NCI-H1417 (cell line): ENCODE measurements around the gene NOMO2.
"Not testable (repeated sequence)": the region's sequence is repeated elsewhere in the genome, so short reads cannot be mapped to it uniquely, and the experiment has no call there.

Source experiments
- DNase-seq, 3 experiments: peaks; one replicate each; lab custom pipeline; 2025; lab: John Stamatoyannopoulos, UW

The NOMO2 gene

GRCh38 chr16:18577942-18578341 is 16.0 kb upstream of the NOMO2 start:
- not testable (repeated sequence) for DNase-seq

- DNase-seq: not testable (repeated sequence)
These were observed 14.0 kb upstream of the NOMO2 start for GRCh38 chr16:18575945-18576344.

- DNase-seq: not testable (repeated sequence)
These were observed 13.5 kb upstream of the NOMO2 start for GRCh38 chr16:18575298-18575917.

- DNase-seq: not testable (repeated sequence)
These were observed 12.0 kb upstream of the NOMO2 start for GRCh38 chr16:18573887-18574286.

- DNase-seq: not testable (repeated sequence)
These were observed 11.1 kb upstream of the NOMO2 start for GRCh38 chr16:18572973-18573372.

- DNase-seq: not testable (repeated sequence)
These were observed 9.5 kb upstream of the NOMO2 start for GRCh38 chr16:18571307-18571850.

GRCh38 chr16:18570529-18571306 is 8.8 kb upstream of the NOMO2 start:
- DNase-seq: not testable (repeated sequence)

GRCh38 chr16:18560416-18561220 is 1.3 kb downstream of the NOMO2 start:
- not testable (repeated sequence) for DNase-seq

- not testable (repeated sequence) for DNase-seq
These were observed 8.2 kb downstream of the NOMO2 start for GRCh38 chr16:18553671-18554070.

GRCh38 chr16:18547382-18547781 is 14.5 kb downstream of the NOMO2 start:
- not testable (repeated sequence) for DNase-seq

GRCh38 chr16:18546853-18547252 is 15.0 kb downstream of the NOMO2 start:
- not testable (repeated sequence) for DNase-seq

- not testable (repeated sequence) for DNase-seq
These were observed 17.4 kb downstream of the NOMO2 start for GRCh38 chr16:18544232-18545081.

GRCh38 chr16:18541912-18542311 is 20.0 kb downstream of the NOMO2 start:
- not testable (repeated sequence) for DNase-seq

GRCh38 chr16:18537004-18537403 is 24.9 kb downstream of the NOMO2 start:
- DNase-seq: not testable (repeated sequence)

- DNase-seq: not testable (repeated sequence)
These were observed 26.3 kb downstream of the NOMO2 start for GRCh38 chr16:18535519-18536168.

- not testable (repeated sequence) for DNase-seq
These were observed 27.6 kb downstream of the NOMO2 start for GRCh38 chr16:18534308-18534707.

- not testable (repeated sequence) for DNase-seq
These were observed 30.6 kb downstream of the NOMO2 start for GRCh38 chr16:18531323-18531722.

- not testable (repeated sequence) for DNase-seq
These were observed 31.6 kb downstream of the NOMO2 start for GRCh38 chr16:18530329-18530728.

GRCh38 chr16:18526547-18526946 is 35.4 kb downstream of the NOMO2 start:
- not testable (repeated sequence) for DNase-seq

GRCh38 chr16:18525882-18526482 is 35.9 kb downstream of the NOMO2 start:
- DNase-seq: not testable (repeated sequence)
